ENCODE measurements around the gene MERTK.
"Not testable (repeated sequence)": the region's sequence is repeated elsewhere in the genome, so short reads cannot be mapped to it uniquely, and the experiment has no call there.

The MERTK gene

DNA sequence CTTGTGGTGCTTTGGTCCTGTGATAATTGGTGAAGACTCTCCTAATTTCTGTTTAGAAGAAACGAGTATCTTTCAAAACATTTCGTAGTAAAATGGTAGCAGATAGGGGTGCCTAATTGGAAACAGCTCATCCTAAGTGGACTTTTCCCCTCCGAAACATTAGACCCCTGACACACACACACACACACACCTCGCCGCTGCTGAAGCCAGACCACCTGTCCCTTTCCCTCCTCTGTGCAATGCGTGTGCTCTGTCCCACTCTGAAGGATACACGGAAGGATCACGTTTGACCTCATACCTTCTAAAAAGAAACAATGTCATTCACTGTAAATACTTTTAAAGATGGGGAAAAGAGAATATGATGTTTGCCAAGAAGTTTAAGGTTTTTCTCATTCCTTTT is 120.4 kb downstream of the MERTK start:
- no peak for DNase-seq

- no peak for DNase-seq
Observed at GRCh38 chr2:112019569-112019982, 121.2 kb downstream of the MERTK start.

DNA sequence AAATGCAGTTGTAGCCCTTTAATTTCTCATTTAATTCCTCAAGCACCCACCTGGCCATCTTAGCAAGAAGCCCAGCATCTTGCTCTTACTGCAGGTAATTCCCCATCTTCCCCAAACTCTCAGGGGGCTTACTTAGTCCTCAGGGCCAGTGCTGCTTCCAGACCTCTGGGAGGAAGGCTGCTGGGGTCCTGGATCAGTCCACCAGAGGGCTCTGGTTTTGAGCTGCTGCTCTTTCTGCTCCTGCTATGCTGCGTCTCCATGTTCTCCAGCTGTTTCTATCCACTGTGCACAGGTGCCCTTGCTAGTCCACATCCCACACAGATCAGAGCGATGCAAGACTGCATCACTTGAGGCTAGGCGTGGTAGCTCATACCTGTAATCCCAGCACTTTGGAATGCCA is 122.2 kb downstream of the MERTK start:
- no peak for DNase-seq

DNA sequence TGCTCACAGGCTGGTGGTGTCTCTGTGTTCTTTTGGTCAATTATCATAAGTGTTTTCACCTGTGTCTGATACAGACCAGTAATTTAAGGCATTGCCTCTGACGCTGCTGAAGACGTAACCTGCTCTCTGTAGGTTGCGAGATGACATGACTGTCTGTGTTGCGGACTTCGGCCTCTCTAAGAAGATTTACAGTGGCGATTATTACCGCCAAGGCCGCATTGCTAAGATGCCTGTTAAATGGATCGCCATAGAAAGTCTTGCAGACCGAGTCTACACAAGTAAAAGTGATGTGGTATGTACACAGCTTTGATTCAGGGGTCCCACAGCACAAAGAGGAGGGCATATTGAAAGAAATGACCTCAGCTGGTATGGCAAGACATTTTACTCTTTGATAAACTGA is 122.9 kb downstream of the MERTK start:
- no peak for DNase-seq

GRCh38 chr2:112021781-112022231 is 123.4 kb downstream of the MERTK start:
- no peak for DNase-seq

DNA sequence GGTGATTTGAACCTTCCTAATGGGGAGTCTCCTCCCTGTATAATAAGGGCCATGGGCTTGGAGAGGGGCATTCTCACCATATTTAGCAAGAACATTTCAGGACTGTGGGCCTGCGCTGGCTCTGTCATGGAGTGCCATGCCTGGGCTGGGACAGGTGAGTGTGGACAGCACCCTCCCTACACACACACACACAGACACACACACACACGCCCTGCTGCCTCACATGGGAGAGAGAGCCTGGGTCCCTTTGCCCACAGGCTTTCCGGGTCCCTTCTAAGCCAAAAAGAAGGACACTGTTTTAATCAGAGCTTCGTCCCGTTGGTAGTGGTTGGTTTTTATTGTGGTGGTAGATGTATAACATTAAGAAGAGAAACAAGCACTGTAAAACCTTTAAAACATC is 125.3 kb downstream of the MERTK start:
- DNase-seq, result no peak

- no peak for DNase-seq
Observed at GRCh38 chr2:112024231-112024630, 125.8 kb downstream of the MERTK start.

GRCh38 chr2:112024896-112025491 is 126.6 kb downstream of the MERTK start:
- DNase-seq, result no peak

- no peak for DNase-seq
Observed at GRCh38 chr2:112026509-112026908, 128.1 kb downstream of the MERTK start.

DNA sequence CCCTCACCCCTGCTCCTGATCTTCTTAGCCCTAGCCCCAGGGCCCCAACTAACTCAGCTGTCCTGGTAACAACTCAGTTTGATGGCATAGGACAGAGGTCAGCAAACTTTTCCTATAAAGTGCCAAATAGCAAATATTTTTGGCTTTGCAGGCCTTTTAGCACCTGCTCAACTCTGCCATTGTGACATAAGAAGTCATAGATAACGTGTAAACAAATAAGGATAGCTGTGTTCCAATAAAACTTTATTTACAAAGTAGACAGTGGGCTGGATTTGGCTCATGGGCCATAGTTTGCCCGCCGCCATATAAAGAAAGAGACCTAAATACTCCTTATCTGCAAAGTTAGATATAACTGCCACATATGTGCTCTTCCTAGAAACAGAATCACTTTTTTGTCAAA is 129.4 kb downstream of the MERTK start:
- no peak for DNase-seq

- no peak for DNase-seq
Observed at GRCh38 chr2:112029164-112029563, 130.8 kb downstream of the MERTK start.

DNA sequence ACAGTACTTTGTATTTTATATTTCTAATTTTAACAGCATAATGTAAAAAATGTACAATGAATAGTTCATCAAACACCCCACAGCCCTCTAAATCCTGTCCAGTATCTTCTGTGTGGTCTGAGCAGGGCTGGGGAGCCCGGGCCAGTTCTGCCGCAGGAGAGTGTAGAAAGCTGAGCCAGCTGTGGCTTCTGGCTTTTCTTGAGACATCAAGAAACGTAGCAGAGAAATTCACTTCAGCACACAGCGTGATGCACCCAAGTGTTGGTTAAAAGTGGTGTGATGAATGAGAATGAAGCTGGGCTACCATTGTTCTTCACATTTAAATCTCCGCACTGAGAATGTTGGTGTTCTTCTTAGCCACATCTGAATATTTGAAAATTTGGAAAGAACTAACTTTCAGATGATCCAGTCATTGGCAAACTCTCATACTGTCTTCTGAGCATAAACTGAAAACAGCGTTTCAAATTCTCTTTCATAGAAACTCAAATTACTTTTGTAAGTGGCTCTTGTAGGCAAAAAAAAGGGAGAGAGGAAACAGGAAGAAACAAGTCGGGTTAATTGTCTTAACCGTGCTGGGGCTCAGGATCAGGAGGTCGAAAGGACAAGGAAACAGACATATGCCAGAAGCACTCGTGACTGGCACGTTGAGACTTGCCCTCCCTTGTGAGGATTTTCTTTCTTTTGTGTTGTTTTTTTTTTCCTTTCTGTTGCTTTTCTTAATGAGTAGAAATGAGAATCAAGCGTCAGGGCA is 133.2 kb downstream of the MERTK start:
- DNase-seq, result peak; percentile 1

DNA sequence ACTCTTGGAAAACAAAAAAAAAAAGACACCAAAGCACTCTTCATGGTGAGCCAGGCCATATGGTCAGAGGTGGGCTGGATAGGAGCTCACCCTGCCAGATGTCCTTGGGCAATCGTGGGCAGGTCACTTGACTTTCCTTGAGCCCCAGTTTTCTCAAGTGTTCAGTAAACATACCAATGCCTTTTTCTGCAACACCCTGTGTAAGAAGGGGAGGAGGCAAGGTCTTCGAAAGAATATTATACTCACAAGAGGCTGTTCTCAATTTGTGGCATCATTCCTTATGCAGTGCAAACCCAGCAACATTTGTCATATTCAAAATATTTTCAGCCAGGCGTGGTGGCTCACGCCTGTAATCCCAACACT is 133.8 kb downstream of the MERTK start:
- DNase-seq, result no peak

DNA sequence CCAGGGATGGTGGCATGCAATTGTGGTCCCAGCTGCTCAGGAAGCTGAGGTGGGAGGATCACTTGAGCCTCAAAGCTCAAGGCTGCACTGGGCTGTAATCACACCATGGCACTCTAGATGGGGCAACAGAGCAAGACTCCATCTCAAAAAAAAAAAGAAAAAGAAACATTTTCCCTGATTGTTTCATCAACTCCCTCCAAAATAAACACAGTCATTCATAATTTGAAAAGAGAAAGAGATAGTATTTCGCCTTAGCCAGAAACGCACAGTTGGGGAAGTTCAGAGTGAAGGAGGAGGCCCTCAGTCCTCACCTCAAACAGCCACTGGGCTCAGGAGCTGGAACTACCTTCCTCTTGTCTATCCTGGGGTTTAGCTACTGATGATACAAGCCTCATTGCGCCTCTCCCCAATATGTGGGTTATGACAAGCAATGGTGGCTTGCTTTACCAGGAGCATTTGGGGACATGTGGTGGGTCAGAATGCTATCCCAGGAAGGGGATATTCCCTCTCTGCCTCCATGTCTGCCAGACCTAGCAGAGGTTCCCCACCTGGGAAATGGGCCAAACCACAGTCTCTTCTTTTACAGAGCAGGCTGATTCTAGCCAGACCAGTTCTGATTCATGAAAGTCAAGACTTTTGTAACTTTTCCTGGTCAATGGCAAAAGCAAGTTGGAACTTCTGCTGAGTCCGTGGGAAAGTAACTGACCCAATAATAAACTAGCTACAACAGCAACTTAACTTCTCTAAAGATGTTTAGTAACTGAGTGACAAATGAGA is 134.5 kb downstream of the MERTK start:
- DNase-seq, result no peak

DNA sequence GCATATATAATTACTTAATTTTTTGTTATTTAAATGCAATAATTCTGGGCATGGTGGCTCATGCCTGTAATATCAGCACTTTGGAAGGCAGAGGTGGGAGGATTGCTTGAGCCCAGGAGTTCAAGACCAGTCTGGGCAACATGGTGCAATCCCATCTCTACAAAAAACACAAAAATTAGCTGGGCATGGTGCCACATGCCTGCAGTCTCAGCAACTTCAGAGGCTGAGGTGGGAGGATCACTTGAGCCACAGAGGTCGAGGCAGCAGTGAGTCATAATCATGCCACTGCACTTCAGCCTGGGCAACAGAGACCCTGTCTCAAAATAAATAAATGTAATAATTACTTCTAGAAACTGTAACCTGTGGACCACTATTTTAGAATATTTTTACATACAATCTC is 135.2 kb downstream of the MERTK start:
- DNase-seq, result no peak

GRCh38 chr2:112034924-112035323 is 136.5 kb downstream of the MERTK start:
- DNase-seq, result no peak

DNA sequence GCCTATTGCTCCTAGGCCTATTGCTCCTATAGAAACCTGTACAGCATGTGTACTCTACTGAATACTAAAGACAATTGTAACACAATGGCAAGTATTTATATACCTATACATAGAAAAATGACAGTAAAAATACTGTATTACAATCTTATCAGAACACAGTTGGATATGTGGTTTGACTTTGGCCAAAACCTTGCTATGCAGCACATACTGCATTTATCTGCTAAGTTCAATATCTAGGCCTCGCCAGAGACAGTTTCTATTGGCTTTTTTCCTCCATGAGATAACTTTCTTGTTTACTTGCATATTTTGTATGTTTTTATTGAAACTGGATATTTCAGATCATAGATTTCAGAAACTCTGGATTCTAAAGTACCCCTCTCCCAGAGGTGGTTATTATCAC is 137.4 kb downstream of the MERTK start:
- DNase-seq, result no peak

DNA sequence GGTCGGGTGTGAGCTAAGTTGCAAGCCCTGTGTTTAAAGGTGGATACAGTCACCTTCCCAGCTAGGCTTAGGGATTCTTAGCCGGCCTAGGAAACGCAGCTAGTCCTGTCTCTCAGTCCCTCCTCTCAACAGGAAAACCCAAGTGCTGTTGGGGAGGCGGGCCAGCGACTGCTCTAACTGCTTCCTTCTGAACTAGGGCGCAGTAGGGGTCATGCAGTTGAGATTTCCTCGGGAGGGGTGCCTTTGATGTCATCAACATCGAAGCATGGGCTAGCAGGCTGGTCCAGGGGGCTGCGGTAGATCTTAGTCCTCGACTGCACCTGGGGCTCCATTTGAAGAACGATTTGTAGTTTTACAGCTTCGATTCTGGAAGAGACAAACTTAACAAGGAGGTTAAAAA is 141.1 kb downstream of the MERTK start:
- DNase-seq, result not testable (repeated sequence)

- DNase-seq, result not testable (repeated sequence)
Observed at GRCh38 chr2:112040066-112040465, 141.7 kb downstream of the MERTK start.

DNA sequence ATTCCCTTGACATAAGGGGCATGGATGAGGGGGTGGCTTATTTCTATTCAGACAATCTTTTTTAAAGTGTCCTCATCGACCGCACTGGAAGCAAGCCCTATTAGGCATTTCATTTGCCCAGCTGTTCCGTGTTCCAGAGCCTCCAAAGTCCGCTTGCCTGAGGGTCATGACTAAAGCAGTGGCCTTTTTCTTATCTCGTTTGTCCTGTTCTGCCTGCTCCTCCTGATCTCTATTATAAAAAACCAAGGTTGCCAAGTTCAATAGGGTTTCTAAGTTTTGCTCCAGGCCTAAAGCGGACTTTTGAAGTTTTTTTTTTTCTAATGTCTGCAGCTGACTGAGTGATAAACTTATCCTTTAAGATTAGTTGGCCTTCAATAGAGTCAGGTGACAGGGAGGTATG is 143.1 kb downstream of the MERTK start:
- not testable (repeated sequence) for DNase-seq

DNA sequence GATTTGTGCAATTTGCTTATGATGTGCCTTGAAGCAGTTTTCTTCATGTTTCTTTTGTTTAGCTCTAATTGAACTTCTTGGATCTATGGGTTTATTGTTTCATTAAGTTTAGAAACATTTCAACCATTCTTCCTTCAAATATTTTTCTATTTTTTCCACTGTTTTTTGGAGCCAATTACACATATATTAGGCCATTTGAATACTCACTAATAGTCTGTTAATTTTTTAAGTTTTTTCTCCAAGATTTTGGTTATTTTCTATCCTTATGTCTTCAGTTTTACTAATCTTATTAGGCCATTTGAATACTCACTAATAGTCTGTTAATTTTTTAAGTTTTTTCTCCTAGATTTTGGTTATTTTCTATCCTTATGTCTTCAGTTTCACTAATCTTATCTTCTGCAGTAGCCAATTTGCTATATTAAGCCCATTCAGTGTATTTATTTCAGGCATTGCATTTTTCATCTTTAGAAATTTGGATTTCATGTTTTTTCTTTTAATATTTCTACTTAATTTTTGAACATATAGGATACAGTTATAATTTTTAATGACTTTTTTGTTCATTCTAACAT is 147.1 kb downstream of the MERTK start:
- DNase-seq, result no peak

GRCh38 chr2:112046231-112046630 is 147.8 kb downstream of the MERTK start:
- no peak for DNase-seq

- no peak for DNase-seq
Observed at GRCh38 chr2:112047537-112048235, 149.3 kb downstream of the MERTK start.

Measured in GDM1 (cell line).